ENCODE results near the gene DCAF15.
"Not testable (repeated sequence)": the region's sequence is repeated elsewhere in the genome, so short reads cannot be mapped to it uniquely, and the experiment has no call there.

Gene DCAF15

GRCh38 chr19:13959141-13959961, 7.0 kb downstream of the DCAF15 start:
- no peak for DNase-seq (ENCODE audit: extremely low read depth in 1 of 2, low read depth in 1 of 2)

- no peak for DNase-seq (ENCODE audit: extremely low read depth in 1 of 2, low read depth in 1 of 2)
Observed at GRCh38 chr19:13959962-13960862, 7.9 kb downstream of the DCAF15 start.

GRCh38 chr19:13960863-13961784, 8.8 kb downstream of the DCAF15 start:
- no peak for DNase-seq (ENCODE audit: extremely low read depth in 1 of 2, low read depth in 1 of 2)

- no peak for DNase-seq (ENCODE audit: extremely low read depth in 1 of 2, low read depth in 1 of 2)
Observed at GRCh38 chr19:13961826-13962698, 9.8 kb downstream of the DCAF15 start.

- DNase-seq (ENCODE audit: extremely low read depth in 1 of 2, low read depth in 1 of 2) = no peak
Observed at GRCh38 chr19:13962699-13963602, 10.6 kb downstream of the DCAF15 start.

- no peak for DNase-seq (ENCODE audit: extremely low read depth in 1 of 2, low read depth in 1 of 2)
Observed at GRCh38 chr19:13963603-13964105, 11.3 kb downstream of the DCAF15 start.

GRCh38 chr19:13964776-13965175, 12.5 kb downstream of the DCAF15 start:
- no peak for DNase-seq (ENCODE audit: extremely low read depth in 1 of 2, low read depth in 1 of 2)

GRCh38 chr19:13965377-13965896, 13.1 kb downstream of the DCAF15 start:
- DNase-seq (ENCODE audit: extremely low read depth in 1 of 2, low read depth in 1 of 2) = no peak

- no peak for DNase-seq (ENCODE audit: extremely low read depth in 1 of 2, low read depth in 1 of 2)
Observed at GRCh38 chr19:13965926-13966683, 13.8 kb downstream of the DCAF15 start.

GRCh38 chr19:13966684-13967128, 14.4 kb downstream of the DCAF15 start:
- DNase-seq (ENCODE audit: extremely low read depth in 1 of 2, low read depth in 1 of 2) = no peak

- not testable (repeated sequence) for DNase-seq (ENCODE audit: extremely low read depth in 1 of 2, low read depth in 1 of 2)
Observed at GRCh38 chr19:13967206-13967605, 14.9 kb downstream of the DCAF15 start.

GRCh38 chr19:13968383-13968935, 16.1 kb downstream of the DCAF15 start:
- no peak for DNase-seq (ENCODE audit: extremely low read depth in 1 of 2, low read depth in 1 of 2)

GRCh38 chr19:13968999-13969398, 16.7 kb downstream of the DCAF15 start:
- no peak for DNase-seq (ENCODE audit: extremely low read depth in 1 of 2, low read depth in 1 of 2)

GRCh38 chr19:13969897-13970296, 17.6 kb downstream of the DCAF15 start:
- no peak for DNase-seq (ENCODE audit: extremely low read depth in 1 of 2, low read depth in 1 of 2)

GRCh38 chr19:13971868-13972267, 19.6 kb downstream of the DCAF15 start:
- DNase-seq (ENCODE audit: extremely low read depth in 1 of 2, low read depth in 1 of 2) = not testable (repeated sequence)

GRCh38 chr19:13972368-13973155, 20.3 kb downstream of the DCAF15 start:
- DNase-seq (ENCODE audit: extremely low read depth in 1 of 2, low read depth in 1 of 2) = no peak

All from activated CD8-positive, alpha-beta memory T cell treated with anti-CD3 and anti-CD28 coated beads for 1 hour (primary cell).